ENCODE results near the gene MAGEC2.

The MAGEC2 gene, protein sequence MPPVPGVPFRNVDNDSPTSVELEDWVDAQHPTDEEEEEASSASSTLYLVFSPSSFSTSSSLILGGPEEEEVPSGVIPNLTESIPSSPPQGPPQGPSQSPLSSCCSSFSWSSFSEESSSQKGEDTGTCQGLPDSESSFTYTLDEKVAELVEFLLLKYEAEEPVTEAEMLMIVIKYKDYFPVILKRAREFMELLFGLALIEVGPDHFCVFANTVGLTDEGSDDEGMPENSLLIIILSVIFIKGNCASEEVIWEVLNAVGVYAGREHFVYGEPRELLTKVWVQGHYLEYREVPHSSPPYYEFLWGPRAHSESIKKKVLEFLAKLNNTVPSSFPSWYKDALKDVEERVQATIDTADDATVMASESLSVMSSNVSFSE

DNA sequence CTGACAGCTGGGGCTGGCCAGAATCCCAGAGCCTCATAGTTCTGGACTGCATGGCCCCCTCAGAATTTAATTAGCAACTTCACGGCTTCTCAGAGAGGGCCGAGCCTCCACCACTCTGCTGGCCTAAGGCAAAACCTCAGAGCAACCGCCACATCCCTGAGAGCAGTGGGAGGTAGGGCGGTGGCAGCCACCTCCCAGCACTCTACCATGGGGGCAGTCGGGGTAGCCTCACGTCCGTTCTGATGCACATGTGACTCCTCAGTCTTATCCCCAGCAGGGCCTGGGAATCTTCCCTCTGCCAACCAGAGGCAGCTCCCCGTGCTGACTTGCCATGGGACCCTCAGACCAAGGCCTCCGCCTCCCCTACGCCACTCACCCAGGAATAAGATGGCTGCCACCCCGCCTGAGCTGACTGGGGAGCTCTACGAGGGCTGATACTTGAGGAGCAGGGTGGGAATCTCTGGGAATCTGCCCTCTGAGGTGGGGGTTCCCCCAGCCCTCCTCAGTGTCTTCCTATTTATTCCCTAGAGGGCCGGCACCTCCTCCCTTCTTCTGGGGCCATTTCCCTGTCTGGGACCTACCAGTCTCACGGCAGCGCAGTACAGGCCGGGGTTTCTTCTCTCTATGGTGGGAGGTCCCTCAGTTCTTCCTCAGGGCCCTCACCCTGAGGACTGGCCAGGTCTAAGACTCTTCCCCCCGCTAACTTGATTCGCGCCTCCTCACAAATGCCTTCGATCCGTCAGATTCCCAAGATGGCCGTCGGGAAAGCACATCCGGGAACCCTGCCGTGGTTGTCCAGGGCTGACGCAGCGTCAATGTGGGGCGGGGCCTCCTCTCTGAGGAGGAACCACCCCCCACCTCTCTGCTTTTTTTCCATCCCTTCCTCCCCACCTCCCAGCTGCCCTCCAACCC is at the start of gene MAGEC2:
Gene MAGEC2 (minus strand): TSS at position 769 of the 912 bp plus-strand sequence. CDS start 1,303 bp downstream, outside the sequence.
- no peak for DNase-seq

DNA sequence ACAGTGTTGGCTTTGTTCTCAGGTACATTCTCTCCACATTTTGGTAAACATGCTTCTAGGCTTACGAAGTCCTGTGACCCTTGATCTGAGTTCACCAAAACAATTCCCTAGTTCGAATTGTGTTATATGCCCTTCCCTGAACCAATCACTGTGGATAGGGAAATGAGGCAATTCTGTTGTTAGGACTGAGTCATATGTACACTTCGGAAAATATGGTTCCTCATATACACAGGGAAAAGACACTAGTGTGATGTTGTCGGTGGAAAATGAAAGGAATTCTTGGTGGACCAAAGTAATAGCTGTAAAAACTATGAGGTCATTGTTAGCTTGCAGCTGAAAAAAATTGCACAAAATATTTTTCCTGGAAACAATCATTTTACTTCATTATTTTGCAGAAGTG is 46.6 kb upstream of the MAGEC2 start:
- no peak for DNase-seq

DNA sequence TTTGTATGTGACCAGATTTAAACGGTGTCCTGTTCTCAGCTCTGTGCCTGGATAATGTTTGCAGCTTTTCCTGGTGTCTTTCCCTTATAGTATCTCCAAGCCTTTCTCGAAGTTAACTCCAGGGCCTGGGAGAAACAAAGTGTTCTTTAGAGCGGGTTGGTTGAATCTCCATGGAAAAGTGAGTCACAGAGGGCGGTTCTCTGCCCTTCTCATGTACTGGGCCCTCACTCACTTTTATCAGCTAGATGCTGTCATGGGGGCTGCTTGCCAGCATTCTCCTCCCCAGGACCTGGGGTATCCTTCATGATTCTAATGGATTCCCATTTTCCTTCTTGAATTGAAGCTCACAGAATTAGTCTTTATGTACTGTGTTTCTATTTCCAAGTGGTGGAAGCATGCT is 46.1 kb upstream of the MAGEC2 start:
- no peak for DNase-seq

GRCh38 chrX:142250502-142250901 is 45.4 kb upstream of the MAGEC2 start:
- DNase-seq: no peak

- no peak for DNase-seq
These were observed 44.6 kb upstream of the MAGEC2 start for GRCh38 chrX:142249721-142250120.

DNA sequence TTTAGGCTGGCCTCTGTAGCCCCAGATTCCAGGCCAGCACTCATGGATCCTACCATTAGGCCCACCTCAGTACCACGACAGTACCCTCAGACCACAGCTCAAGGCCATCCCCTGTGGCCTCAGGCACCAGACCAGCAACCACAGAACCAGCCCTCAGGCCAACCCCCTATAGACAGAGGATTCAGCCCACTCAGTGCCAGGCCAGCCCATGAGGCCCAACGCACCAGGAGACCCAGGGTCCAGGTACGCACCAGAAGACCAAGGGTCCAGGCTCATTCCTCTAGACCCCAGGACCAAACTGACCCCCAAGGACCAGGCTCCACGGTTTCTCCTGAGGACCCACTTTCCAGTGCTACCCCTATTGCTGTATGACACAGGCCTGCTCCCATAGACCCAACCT is 39.5 kb upstream of the MAGEC2 start:
- DNase-seq: no peak

GRCh38 chrX:142238536-142238935 is 33.4 kb upstream of the MAGEC2 start:
- DNase-seq: no peak

GRCh38 chrX:142233400-142233799 is 28.3 kb upstream of the MAGEC2 start:
- DNase-seq: no peak

DNA sequence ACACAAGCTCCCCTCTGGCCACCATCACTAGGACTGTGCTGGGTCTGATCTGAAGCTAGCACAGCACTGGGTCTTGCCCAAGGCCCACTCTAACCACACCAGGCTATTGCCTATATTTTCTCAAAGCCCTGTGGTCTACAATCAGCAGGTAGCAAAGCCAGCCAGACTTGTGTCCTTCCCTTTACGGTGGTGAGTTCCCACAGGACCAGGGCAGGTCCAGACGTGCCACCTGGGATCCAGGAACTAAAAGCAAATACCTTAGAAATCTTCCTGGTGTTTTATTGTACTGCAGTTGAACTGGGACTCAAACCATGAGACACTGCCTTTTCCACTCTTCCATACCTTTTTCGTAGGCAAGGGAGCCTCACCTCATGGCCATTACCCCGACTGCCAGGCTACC is 9.0 kb upstream of the MAGEC2 start:
- no peak for DNase-seq

GRCh38 chrX:142201113-142201512 is 4.0 kb downstream of the MAGEC2 start:
- no peak for DNase-seq

GRCh38 chrX:142186103-142186502 is 19.0 kb downstream of the MAGEC2 start:
- DNase-seq: no peak

GRCh38 chrX:142184756-142185602 is 20.1 kb downstream of the MAGEC2 start:
- DNase-seq: no peak

DNA sequence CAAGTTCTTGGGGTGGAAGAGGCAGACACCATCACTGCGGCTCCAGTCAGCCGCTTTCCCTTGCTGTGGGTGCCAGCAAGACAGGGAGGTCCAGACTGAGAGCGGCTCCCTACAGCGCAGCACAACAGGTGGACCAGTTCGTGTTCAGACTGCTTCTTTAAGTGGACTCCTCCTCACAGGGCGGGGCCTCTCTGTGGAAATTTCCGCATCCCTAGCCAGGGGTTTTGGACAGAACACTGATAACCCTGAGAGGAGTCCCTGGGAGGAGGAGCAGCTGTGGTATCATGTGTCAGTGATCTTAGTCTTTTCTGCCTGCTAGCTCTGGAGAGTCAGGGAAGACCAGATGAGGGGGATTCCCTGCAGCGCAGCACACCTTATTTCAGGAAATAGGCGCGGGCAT is 48.5 kb downstream of the MAGEC2 start:
- DNase-seq: no peak
